Stimulated activated CD8-positive, alpha-beta memory T cell treated with anti-CD3 and anti-CD28 coated beads, Interleukin-15, amount 100 ng/mL, for 1 hour (primary cell): ENCODE measurements around the gene WDR86.

Experiments
- DNase-seq: peaks from one replicate; pipeline ENCODE4 v3.0.0-alpha.2; 2020; ENCODE audit warnings: low read depth

WDR86 gene, protein sequence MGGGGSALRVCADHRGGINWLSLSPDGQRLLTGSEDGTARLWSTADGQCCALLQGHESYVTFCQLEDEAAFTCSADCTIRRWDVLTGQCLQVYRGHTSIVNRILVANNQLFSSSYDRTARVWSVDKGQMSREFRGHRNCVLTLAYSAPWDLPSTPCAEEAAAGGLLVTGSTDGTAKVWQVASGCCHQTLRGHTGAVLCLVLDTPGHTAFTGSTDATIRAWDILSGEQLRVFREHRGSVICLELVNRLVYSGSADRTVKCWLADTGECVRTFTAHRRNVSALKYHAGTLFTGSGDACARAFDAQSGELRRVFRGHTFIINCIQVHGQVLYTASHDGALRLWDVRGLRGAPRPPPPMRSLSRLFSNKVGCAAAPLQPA

DNA sequence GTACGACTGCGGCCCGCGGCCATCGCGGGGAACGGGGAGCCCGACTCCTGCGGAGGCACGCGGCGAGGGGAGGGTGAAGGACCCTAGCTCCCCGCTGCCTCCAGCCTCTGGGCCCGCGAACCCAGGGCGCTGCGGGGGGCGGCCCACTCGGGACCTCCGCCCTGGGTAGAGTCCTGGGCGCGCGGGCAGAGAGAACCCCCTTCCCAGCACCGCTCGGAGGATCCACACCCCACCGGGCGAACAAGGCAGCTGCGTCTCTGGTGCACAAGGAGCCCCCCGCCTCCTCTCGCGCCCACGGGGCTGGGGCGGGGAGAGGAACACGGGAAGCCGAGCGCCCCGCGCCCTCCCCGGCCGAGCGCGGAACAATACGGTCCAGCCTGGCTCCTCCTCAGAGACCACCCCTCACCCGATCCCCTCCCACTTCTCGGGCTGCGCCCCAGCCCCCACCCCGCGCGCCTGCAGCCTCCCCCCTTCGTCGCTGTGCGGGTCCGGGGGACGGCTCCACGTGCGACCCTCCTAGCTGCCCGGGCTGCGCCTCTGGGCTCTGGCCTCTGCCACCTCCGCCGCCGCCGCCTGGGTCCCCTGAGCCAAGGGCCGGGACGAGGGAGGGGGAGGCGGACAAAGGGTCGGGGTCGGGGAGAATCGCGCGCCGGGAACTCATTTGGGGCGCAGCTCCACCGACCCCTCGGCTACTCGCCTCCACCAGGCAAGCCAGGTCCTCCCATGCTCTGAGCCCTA lies at the start of gene WDR86:
Gene WDR86 (minus strand): TSS at position 372 of the 738 bp plus-strand sequence. CDS start 449 bp downstream, outside the sequence.
- no peak for DNase-seq

DNA sequence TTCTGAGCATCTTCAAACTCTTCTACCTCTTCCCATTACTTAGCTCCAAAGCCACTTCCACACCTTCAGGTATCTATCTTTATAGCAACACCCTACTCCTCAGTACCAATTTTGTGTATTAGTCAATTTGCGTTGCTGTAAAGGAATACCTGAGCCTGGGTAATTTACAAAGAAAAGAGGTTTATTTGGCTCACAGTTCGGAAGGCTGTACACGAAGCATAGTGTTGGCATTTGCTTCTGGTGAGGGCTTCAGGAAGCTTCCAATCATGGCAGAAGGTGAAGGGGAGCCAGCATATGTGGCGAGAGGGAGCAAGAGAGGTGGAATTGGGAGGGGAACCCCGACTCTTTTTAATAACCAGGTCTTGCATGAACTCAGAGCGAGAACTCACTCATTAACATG lies 47.7 kb upstream of the WDR86 start:
- DNase-seq, result no peak

DNA sequence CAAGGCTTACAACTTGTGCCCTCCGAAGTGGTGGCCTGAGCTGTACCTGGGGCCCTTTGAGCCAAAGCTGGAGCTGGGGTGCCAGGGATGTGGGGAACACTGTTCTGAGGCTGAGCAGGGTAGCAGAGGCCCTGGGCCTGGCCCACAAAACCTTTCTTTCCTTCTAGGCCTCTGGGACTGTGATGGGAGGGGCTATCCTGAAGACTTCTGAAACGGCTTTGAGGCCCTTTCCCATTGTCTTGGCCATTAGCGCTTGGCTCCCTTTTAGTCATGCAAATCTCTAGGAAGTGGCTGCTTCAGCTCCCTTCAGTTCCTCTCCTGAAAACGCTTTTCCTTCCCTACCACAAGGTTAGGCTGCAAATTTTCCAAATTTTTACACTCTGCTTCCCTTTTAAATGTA lies 46.9 kb upstream of the WDR86 start:
- no peak for DNase-seq

DNA sequence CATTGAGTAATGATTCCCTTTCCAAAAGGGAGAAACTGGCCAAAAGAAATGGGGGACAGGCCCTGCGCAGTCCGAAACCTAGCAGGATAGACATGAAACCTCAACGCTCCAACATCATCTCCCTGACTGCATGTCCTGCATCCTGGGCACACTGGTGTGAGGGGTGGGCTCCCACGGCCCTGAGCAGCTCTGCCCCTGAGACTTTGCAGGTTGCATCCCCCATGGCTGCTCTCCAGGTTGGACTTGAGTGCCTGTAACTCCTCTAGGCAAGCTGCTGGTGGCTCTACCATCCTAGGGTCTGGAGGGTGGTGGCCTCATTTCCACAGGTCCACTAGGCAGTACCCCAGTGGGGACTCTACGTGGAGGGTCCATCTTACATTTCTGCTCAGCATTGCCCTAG lies 46.4 kb upstream of the WDR86 start:
- DNase-seq, result no peak

DNA sequence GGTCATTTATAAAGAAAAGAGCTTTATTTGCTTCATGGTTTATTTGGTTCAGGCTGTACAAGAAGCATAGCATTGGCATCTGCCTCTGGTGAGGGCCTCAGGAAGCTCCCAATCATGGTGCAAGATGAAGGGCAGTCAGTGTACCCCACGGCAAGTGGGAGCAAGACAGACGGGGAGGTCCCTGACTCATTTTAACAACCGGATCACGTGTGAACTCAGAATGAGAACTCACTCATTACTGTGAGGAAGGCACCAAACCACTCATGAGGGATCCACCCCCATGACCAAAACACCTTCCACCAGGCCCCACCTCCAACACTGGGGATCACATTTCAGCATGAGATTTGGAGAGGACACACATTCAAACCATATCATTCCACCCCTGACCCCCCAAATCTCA lies 45.9 kb upstream of the WDR86 start:
- DNase-seq, result no peak

DNA sequence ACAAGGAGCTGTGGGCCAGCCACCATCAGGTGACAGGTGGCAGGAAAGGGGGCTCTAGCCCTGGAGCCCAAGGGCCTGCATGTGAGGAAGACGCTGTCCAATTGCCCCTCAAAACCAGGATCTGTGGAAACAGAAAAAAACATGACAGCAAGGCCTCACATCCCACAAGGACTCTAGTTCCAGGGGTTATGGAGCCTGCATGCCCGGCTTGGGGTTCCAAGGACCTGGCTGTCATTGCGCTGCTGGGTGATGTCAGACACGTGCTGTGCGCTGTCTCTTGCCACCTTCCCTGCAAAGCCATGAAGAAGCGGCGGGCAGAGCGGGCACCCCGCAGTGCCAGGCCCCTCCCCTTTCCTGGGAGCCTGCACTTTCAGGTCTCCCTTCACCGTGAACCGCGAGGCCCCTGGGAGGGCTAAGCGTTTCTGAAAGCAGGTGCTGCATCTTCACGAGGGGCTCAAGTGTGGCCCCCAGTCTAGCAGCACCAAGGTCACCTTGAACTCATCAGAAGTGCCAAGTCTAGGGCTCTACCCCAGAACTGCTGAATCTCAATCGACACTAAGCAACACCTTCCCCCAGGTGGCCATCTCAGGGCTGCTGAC lies 45.2 kb upstream of the WDR86 start:
- DNase-seq, result no peak

DNA sequence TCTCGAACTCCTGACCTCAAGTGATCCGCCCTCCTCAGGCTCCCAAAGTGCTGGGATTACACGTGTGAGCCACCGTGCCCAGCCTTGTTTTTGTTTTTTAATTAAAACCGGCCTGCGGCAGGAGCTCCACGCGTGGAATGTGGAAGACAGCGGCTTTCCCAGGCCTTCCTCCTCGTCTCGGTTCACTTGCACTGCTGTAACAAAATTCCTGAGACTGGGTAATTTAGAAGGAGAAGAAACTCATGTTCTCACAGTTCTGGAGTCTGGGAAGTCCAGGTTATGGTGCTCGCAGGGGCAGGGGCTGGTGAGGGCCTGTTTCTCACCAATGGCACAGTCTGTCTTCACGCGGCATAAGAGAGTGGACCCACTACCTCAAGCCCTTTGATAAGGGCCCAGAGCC lies 44.5 kb upstream of the WDR86 start:
- DNase-seq, result no peak

DNA sequence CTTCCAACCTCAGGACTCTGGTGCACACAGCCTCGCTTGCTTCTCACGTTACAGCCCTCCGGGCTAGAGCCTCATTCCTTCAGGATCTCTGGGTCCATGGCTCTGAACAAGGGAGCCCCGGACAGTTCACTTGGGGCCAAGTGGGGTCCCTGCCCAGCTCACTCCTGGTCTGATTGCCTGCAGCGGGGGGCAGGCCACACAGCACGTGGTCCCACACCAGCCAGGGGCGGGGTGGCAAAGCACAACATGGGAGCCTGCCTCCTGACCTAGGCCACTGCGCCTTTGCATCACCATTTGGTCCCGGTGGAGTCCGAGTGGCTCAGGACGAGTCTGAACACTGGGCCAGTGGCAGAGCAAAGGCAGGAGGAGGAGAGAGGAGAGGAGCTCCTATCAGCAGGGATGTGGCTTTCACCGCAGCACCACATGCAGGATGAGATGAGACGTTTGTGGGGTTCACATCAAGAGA lies 43.5 kb upstream of the WDR86 start:
- no peak for DNase-seq

DNA sequence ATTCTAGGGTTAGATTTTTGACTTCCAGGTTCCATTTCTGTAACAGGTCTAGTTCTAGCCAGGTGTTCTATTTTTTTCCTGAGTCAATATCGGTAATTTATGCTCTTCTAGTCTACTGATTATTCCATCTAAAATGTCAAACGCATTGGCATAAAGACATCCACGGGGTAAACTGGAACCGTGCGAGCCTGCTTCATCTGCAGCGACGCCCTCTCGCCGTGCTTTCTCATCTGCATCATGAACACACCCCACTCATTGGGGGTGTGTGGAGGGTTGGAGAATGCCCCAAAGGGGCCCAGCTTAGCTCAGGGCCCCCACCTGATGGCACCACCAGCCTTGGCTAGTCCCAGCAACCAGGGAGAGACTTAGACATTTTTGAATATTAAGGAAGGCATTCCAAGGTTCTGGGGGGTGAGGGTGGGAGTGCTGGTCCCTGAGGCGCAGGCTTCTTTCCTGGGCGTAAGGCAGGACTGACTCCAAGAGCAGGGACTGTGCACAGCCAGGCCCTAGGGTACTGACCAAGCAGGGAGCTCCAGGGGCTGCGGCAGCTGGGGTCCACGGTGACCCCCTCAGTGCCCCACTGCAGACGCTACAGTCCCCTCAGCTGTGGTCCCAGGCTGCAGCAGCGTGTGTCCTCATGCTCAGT lies 43.0 kb upstream of the WDR86 start:
- DNase-seq, result no peak

DNA sequence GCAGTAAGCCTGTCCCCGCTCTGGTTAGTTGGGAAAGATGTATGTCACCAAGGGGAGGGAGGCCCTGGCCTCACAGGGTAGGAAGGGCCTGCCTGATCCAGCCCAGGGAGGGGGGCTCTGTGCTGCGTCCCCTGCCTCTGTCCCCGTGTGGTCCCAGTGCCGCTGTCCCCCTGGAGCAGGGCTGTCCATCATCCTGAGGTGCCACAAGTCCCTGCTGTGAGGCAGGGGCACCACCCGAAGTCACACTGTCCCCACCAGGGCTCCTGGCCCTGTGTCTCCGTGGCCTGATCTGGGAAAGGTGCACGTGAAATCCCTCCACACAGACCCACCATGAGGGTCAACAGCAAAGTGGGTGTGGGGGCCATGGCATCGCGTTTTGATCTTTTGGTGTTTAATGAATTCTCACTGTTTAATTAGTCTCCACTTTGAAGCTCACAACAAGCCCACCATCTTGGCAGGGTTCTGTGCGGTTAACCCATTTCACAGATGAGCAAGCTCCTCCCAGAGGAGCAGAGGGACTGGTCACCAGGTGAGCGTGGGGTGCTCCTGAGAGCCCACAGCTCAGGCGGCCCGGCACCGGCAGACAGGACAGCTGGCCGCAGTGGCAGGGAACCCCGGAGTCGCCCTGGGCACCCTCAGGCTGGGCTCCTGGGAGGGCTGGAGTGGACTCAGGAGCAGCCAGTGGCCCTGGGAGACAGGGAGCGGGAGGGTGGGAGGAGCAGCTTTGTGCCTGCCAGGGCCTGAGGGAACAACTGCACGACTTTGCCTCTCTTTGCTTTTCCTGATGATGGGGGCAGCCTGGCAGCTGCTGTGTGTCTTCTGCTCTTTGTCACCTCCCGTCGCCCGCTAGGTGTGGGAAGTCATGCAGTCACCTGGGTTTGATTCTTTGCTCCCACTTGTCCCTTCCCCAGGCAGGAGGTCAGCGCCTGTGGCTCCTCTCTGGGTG lies 42.1 kb upstream of the WDR86 start:
- DNase-seq, result no peak

DNA sequence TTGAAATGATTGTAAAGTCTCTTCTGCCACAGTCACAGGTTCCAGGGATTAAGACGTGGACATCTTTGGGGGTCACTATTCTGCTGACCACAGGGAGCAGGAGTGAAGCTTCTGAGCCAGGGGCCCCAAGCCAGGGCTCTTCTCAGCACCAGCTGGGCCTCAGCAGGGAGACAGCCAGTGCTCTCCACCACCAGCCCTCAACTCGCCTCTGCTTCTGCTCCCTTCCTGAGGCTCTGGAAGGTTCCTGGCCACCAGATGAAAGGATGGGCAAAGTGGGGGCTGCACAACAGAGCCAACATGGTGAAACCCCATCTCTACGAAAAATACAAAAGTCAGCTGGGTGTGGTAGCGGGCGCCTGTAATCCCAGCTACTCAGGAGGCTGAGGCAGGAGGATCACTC lies 41.3 kb upstream of the WDR86 start:
- DNase-seq, result no peak

DNA sequence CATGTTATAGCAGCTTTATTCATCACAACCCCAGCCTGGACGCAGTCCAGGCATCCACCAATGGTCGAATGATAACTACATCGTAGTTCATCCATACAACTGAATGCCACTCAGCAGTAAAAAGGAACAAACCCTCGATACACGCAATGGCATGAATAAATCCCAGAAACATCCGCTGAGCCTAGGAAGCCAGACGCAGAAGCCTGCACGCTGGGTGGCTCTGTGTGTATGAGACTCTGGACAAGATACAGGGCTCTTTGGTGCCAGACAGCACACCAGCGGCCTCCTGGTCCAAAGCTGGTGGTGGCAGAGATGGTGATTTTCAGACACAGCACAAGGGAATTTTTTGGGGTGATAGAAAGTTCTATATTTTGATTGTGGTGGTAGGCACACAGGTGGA lies 40.2 kb upstream of the WDR86 start:
- DNase-seq, result no peak

DNA sequence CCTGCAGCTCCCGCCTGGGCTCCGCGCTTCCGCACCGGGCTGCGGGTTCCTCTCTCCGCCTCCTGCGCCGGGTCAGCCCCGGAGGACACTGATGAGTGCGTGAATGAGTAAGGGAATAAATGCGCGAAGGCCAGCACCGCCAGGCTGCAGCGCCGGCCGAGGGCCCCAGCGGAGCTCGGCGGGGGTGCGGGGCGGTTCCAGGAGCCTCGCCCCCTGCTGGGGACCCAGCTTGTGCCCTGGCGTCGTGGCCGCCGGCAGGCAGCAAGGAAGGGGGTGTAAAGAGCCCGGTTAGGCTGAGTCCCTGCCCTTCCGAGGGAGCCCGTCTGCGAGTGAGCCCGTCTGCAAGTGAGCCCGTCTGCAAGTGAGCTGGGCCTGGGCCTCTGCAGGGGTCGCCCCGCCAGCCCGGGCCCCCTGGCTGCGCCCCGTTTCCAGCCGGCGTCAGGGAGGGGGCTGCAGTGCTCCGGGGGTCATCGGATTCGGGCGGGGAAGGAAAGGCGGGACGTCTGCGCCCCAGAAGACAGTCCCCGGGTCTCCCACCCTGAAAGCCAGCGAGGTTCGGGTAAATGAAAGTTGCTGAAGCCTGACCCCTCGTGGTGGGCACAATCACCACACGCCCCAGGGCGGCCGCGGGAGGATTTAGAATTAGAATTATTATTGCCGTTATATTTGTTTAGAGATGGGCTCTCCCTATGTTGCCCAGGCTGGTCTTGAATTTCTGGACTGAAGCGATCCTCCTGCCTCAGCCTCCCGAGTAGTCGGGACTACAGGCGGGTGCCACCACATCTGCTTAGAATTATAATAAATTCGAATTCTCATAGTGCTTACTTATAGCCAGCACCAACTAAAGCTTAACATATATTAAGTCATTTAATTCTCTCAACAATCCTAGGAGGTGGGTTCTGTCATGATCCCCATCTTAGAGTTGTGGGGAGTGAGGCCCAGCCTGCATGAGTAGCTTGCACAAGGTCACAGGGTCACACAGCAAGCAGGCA lies 38.7 kb upstream of the WDR86 start:
- peak; percentile 66 for DNase-seq

DNA sequence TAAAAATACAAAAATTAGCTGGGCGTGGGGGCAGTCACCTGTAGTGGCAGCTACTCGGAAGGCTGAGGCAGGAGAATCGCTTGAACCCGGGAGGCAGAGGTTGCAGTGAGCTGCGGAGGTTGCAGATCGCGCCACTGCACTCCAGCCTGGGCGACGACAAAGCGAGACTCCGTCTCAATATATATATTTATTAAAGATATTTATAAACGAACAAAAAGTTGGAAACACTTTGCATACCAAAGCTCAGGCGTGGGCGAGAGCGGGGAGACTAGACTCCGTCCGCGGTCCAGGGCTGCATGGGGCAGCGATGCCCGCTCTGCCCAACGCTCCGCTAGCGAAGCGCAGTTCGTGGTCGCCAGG lies 38.0 kb upstream of the WDR86 start:
- no peak for DNase-seq

DNA sequence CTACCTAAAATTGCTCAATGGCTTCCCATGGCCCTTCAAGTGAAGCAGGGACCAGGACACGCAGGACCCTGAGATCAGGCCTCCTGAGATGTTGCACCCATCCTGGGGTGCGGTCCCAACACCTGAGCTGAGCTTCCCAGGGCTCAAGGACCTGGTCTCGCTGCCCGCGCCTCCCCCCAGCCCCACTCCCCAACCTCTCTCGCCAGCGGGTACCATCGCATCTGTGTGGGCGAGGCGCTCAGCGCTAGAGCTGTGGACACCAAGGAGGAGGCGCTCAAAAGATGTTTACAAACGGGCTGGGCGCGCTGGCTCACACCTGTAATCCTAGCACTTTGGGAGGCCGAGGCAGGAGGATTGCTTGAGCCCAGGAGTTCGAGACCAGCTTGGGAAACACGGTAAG lies 37.5 kb upstream of the WDR86 start:
- no peak for DNase-seq

DNA sequence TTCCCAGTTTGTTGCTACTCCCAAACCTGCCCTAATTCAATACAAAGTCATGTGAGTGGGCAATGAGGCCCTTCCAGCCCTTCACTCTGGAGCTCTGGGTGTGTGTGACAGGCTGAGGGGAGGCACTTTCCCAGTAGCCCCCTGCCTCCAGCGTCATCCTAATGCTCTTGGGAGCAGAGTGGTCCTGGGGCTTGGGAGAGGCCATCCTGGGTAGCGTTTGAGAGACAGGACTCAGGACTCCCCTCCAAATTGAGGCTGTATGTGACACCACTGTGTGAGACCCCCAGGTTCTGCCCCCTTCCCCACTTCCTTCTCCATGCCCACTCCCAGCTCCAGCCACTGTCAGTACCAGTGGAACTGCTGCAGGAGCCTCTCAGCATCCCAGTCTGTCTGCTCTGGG lies 36.6 kb upstream of the WDR86 start:
- no peak for DNase-seq

DNA sequence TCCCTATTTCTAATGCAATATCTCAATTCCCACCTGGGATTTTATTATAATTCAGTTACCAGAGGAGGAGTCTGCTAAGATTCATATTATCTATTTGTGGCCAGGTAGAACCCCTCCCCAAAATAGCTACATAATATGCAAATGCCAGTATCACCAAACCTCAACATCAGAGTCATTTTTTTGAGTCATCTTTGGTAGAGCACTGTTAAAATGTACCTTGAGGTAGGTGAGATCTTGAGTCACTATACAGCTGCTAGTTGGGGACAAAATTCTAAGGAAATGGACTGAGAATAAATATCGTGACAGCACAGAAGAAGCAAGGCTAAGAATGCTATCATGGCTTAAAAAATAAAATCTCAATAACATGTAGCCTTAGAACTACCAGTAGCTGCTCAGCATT lies 34.8 kb upstream of the WDR86 start:
- DNase-seq, result no peak

DNA sequence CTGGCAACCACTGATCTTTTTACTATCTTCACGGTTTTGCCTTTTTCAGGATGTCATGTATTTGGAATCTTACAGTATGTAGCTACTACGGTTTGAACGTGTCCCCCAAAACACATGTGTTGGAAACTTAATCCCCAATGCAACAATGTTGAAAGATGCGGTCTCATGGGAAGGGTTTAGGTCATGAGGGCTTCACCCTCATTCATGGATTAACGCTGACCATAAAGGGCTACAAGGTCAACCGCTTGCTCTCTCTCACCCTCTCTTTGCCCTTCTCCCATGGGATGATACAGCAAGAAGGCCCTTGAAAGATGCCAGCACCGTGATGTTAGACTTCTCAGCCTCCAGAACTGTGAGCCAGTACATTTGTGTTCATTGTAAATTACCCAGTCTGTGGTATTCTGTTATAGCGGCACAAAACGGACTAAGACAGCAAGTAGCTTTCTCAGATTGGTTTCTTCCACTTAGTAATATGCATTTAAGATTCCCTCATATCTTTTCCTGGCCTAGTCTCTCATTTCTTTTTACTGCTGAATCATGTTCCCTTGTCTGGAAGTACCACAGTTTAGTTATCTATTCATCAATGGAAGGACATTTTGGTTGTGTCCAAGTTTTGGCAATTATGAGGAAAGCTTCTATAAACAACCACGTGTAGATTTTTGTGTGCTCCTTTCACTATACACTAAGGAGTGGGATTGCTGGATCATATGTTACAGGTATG lies 33.1 kb upstream of the WDR86 start:
- DNase-seq, result no peak

DNA sequence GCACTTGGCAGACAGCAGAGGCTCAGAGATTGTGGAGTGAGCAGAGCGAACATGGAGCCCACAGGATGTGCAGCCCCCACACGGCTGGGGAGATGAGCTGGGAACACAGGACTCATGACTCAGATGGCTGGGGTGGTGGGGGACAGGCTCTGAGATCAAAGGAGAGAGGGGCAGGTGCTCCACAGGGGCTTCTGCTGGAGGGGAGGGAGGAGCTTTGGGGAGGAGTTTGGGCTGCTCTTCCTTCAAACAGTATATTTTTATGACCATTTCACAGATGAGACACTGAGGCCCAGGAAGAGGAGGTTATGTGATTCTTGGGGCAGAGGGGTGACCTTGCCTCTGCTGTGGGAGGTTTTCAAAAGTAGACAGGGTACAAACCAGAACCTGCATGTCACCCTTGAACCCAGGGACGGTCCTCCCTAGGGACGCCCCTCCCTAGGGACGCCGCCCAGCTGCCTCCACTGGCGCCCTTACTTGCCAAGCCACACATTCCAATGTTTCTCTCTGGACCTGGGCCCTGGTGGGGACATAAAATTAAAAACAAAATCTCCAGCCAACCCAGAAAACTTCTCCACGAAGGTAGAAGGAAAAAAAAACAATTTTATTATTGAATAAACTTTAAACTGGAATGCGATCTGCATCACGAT lies 31.1 kb upstream of the WDR86 start:
- no peak for DNase-seq
